HG03565 (cell line): ENCODE measurements around the gene GLG1.
"Not testable (repeated sequence)": the region's sequence is repeated elsewhere in the genome, so short reads cannot be mapped to it uniquely, and the experiment has no call there.

ENCODE experiments used
- ATAC-seq: cut with Tn5 transposase; IDR thresholded peaks from one replicate; pipeline ENCODE4 v1.9.1; 2021; ENCODE audit warnings: mild to moderate bottlenecking, moderate library complexity; ENCODE audit not compliant: unreplicated experiment

The GLG1 gene

DNA sequence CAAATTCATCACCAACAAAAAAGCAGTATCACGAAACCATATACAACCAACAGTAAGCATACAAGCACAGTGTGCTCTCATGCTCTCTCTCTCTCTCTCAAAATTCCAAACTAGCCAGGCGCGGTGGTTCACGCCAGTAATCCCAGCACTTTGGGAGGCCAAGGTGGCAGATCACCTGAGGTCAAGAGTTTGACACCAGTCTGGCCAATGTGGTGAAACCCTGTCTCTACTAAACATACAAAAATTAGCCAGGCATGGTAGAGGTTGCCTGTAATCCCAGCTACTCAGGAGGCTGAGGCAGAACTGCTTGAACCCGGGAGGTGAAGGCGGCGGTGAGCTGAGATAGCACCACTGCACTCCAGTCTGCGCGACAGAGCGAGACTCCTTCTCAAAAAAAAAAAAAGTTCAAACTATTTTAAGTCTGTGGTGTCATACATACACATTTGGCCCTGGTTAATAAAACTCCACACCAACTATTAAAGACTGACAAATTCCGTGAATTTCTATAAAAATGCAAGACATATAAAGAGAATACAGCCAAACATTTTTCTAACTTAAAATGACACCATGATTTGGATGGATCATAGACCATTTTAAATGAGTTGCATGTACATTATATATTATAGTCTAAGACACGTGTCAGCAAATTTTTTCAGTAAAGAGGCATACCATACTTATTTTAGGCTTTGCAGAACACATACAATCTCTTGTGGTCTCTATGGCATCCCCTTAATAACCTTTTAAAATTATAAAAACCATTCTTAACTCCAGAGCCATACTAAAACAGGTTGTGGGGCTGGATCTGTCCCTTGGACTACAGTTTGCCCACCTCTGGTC lies 30.9 kb downstream of the GLG1 start:
- ATAC-seq, result no peak

- ATAC-seq, result no peak
Observed at GRCh38 chr16:74575175-74575806, 31.6 kb downstream of the GLG1 start.

DNA sequence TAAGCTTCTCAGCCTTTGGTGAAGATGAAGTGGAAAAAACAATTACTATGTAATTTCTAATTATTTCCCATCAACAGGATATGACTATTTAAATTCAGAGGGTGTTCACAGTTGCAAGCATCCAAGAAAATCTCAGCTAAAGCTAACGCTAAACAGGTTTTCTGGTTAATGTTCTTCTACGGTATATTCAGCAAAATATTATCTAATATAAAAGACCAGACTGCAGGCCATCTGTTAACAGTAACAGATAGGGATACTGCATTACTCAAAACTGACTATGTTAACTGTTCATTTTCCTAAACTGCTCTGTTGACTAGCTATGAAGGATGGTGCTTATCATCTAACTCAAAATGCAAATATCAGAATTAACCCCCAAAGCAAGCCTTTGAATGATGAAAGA lies 32.8 kb downstream of the GLG1 start:
- ATAC-seq, result no peak

GRCh38 chr16:74573622-74574021 lies 33.3 kb downstream of the GLG1 start:
- no peak for ATAC-seq

GRCh38 chr16:74570412-74571301 lies 36.3 kb downstream of the GLG1 start:
- no peak for ATAC-seq

DNA sequence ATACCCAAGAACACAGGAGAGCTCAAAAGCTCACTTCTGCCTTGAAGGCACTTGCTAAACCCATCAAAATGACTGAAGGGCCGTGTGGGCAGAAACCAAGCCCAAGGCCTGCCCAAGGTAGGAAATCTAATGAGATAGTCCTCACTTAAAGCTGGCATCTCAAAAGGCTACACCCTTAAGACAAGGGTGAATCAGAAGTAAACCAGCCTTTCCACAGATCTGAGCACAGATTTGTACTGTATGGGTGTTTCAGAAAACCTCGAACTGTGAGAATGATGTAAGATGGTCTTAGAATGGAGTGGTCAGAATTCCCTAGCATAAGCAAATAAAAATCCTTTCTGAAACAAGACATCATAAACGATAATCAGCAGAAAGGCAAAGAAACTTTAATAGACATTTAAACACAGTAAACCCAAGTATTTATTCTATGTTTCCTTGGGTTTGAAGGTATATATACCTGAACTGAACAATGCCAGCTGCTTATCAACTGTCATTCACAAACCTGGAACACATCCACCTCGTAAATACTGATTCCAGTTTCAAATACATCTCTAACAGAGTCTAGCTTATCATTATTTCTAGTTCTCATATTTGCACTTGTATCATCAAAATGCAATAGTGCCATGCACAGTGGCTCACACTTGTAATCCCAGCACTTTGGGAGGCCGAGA lies 37.8 kb downstream of the GLG1 start:
- ATAC-seq, result no peak

DNA sequence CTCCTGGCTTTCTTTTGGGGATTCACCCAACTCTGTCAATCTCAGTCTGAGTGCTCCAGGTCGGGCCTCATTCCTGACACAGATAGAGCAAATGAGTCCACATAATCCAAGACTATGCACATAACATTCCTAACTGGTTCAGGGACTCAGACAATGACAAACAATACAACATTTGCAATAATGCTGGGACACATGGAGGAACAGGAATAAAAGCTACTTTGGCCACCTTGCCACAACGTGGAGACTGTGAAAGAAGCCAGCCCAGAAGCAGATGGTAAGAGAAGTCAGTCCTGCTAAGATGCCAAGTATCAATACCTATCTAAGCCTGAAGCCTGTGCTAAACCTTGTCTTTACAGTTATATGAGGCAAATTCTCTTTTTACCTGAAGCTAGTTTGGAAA lies 39.0 kb downstream of the GLG1 start:
- no peak for ATAC-seq

DNA sequence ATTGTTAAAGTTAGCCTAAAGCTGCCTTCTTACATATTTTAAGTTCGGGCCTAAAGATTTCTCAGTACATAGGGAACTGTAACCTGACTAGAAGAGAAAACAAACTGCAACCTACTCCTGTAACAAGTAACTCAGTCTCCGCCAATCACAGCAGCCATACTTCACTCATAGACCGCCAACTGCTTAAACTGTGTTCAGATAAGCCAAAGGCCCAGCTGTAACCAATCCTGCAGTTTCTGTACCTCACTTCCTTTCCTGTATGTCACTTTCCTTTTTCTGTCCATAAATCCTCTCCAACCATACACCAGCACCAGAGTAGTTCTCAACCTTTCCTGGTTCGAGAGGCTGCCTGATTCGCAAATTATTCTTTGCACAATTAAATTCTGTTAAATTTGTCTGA lies 41.5 kb downstream of the GLG1 start:
- ATAC-seq, result no peak

GRCh38 chr16:74564451-74564984 lies 42.4 kb downstream of the GLG1 start:
- ATAC-seq, result no peak

GRCh38 chr16:74563828-74564263 lies 43.1 kb downstream of the GLG1 start:
- ATAC-seq, result no peak

DNA sequence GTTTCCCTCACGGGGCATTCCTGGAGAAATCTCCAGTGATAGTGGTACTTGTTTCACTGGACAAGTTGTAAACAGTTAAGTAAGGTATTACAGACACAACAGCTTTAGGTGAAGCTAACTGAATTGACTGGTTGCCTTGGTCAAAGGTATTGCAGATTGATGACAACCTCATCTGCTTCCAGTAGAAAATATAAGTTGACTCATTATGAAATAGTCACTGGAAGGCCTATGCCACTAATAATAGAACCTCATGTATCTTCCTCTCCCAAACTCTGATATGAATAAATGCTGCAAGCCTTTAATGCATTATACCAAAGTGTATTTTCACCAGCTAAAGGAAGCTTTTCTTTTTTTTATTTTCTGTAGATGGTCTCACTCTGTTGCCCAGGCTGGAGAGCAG lies 44.8 kb downstream of the GLG1 start:
- no peak for ATAC-seq

GRCh38 chr16:74561626-74562025 lies 45.3 kb downstream of the GLG1 start:
- ATAC-seq, result no peak

- no peak for ATAC-seq
Observed at GRCh38 chr16:74560912-74561311, 46.0 kb downstream of the GLG1 start.

- no peak for ATAC-seq
Observed at GRCh38 chr16:74558873-74559272, 48.0 kb downstream of the GLG1 start.

GRCh38 chr16:74557275-74557674 lies 49.6 kb downstream of the GLG1 start:
- ATAC-seq, result no peak

DNA sequence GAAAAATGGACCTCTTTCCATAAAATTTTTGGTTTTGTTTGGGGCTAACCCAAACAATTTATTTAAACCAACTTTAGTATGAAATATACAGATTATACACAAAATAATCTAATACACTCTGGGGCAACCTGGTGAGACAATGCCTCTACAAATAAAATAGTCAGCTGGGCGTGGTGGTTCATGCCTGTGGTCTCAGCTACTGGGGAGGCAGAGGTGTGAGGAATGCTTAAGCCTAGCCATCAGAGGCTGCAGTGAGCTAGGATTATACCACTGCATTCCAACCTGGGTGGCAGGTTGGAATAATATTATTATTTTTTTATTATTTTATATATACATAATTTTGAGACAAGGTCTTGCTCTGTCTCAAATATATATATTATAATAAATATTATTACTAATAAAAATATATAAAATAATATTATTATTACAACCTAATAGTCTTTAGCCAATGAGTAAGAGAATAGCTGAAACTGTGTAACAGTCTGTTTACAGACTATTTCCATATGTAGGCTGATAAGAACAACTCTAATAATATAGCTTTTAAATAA lies 50.5 kb downstream of the GLG1 start:
- no peak for ATAC-seq

DNA sequence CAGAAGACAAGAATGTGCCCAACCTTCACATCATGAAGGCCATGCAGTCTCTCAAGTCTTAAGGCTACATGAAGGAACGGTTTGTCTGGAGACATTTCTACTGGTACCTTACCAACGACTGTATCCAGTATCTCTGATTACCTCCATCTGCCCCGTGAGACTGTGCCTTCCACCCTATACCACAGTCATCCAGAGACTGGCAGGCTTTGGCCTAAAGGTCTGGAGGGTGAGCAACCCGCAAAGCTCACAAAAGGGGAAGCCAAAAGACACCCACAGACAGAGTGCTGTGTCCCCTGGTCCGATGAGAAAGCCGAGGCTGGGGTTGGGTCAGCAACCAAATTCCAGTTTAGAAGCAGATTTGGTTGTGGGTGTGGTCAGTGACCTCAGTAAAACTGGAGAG lies 54.6 kb downstream of the GLG1 start:
- not testable (repeated sequence) for ATAC-seq

- not testable (repeated sequence) for ATAC-seq
Observed at GRCh38 chr16:74550227-74551019, 56.5 kb downstream of the GLG1 start.

DNA sequence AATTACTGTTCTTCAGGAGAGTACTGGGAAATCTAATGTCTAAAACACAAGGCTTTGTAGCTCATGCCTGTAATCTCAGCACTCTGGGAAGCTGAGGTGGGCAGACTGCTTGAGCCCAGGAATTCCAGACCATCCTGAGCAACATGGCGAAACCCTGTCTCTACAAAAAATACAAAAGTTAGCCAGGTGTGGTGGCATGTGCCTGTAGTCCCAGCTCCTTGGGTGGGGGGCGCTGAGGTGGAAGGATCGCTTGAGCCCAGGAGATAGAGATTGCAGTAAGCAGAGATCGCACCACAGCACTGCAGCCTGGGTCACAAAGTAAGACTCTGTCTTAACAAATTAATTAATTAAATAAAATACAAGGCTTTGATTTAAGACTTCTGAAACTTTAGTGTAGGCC lies 60.8 kb downstream of the GLG1 start:
- ATAC-seq, result not testable (repeated sequence)
